GM10248 (cell line): Measurements from ENCODE around the gene SNX9.

Source experiments
- CTCF ChIA-PET: fragments of 300-600 bp; sonication (Branson Sonifier 250); formaldehyde crosslinking; extraction: SDS; loops from one replicate; lab custom pipeline; 2021; ENCODE audit warnings: antibody characterized with exemption; lab: Yijun Ruan, JAX
- POLR2A ChIA-PET: fragments of 350-650 bp; sonication (Branson Sonifier 250); formaldehyde crosslinking; extraction: SDS; loops from one replicate; lab custom pipeline; 2020; ENCODE audit warnings: antibody characterized with exemption; lab: Yijun Ruan, JAX
- DNase-seq: peaks from one replicate; pipeline ENCODE4 v3.0.0; 2012; ENCODE audit errors: extremely low spot score
- CTCF ChIP-seq: IDR thresholded peaks from 2 replicates; pipeline ENCODE4 v1.5.1; 2012; ENCODE audit warnings: mild to moderate bottlenecking, low read depth; ENCODE audit errors: extremely low read depth, missing control alignments, control extremely low read depth

Gene SNX9

GRCh38 chr6:157823001-157823527 is at the start of gene SNX9:
TSS of gene SNX9 (plus strand) at chr6:157823246. CDS start at chr6:157823435, 189 bp downstream.
- DNase-seq: peak; percentile 74
- CTCF ChIA-PET: no interaction called here
- POLR2A ChIA-PET: interaction anchor here (0.6 kb wide), 1 partner anchor 368 kb away, joined by 3 read pairs; no protein-coding TSS in a partner anchor
- TF ChIP-seq CTCF: no peak

- ChIA-PET CTCF (interaction anchor here (0.7 kb wide), 1 partner anchor 102 kb away, joined by 3 read pairs; no protein-coding TSS in a partner anchor), POLR2A (no interaction called here)
- no peak for TF ChIP-seq CTCF
- DNase-seq: no peak
These were observed 49.7 kb upstream of the SNX9 start for GRCh38 chr6:157773248-157773773.

GRCh38 chr6:157774153-157775135 is 48.6 kb upstream of the SNX9 start:
- TF ChIP-seq CTCF: no peak
- ChIA-PET CTCF (interaction anchor here (1.3 kb wide), 1 partner anchor 26 kb away, joined by 5 read pairs; no protein-coding TSS in a partner anchor), POLR2A (no interaction called here)
- peak; percentile 71 for DNase-seq

GRCh38 chr6:157775376-157775775 is 47.7 kb upstream of the SNX9 start:
- ChIA-PET CTCF (interaction anchor here (1.3 kb wide), 1 partner anchor 25 kb away, joined by 5 read pairs; no protein-coding TSS in a partner anchor), POLR2A (no interaction called here)
- no peak for TF ChIP-seq CTCF

GRCh38 chr6:157777344-157777743 is 45.7 kb upstream of the SNX9 start:
- ChIA-PET POLR2A (no interaction called here), CTCF (no interaction called here)
- no peak for DNase-seq
- TF ChIP-seq CTCF: no peak

More at GRCh38 chr6:157775376-157775775, 47.7 kb upstream of the SNX9 start:
- no peak for DNase-seq

- no peak for DNase-seq
- ChIA-PET POLR2A (no interaction called here), CTCF (interaction anchor here (1.9 kb wide), 1 partner anchor 9 kb away, joined by 4 read pairs; no protein-coding TSS in a partner anchor)
- no peak for TF ChIP-seq CTCF
These were observed 44.3 kb upstream of the SNX9 start for GRCh38 chr6:157778719-157779118.
